C4-2B (cell line): ENCODE results near the gene SNX19.
A peak's percentile ranks its signal among the peaks of the same experiment; 100 is the strongest.

ENCODE experiments used
- H3K27ac ChIP-seq: fragments of 450-650 bp; 2 replicates; pipeline ENCODE4 v1.5.1; 2017
- ZFX ChIP-seq: fragments of 450-650 bp; IDR thresholded peaks from 2 replicates; pipeline ENCODE4 v1.6.1; 2017
- TF ChIP-seq, protein P1 (sequence below): fragments of 450-650 bp; conservative IDR thresholded peaks from 2 replicates; pipeline ENCODE4 v1.5.1; 2017; ENCODE audit warnings: mild to moderate bottlenecking

SNX19 gene

GRCh38 chr11:130831506-130831905 lies 84.8 kb downstream of the SNX19 start:
- no peak overlapping the region for H3K27ac ChIP-seq
- TF ChIP-seq ZFX: no peak
- TF ChIP-seq, protein P1, sequence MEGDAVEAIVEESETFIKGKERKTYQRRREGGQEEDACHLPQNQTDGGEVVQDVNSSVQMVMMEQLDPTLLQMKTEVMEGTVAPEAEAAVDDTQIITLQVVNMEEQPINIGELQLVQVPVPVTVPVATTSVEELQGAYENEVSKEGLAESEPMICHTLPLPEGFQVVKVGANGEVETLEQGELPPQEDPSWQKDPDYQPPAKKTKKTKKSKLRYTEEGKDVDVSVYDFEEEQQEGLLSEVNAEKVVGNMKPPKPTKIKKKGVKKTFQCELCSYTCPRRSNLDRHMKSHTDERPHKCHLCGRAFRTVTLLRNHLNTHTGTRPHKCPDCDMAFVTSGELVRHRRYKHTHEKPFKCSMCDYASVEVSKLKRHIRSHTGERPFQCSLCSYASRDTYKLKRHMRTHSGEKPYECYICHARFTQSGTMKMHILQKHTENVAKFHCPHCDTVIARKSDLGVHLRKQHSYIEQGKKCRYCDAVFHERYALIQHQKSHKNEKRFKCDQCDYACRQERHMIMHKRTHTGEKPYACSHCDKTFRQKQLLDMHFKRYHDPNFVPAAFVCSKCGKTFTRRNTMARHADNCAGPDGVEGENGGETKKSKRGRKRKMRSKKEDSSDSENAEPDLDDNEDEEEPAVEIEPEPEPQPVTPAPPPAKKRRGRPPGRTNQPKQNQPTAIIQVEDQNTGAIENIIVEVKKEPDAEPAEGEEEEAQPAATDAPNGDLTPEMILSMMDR: no peak

DNA sequence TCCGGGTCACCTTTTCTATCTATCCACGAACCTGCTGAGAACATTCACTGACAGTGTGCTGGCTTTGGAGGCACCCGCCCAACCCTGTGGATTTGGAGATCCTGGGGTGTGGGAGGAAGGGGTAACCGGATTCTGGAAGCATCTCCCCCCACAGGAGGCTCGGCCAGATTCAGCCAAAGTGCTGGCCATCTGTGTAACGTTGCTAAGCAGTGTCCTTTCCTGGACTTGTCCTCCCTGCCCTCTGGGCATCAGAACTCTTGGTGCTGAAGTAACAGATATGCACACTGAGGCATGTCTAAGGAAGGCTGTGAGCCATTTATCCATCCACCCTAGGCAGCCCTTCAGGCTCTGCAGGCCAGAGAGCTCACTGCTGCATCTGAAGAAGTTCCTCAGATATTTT lies 85.7 kb downstream of the SNX19 start:
- TF ChIP-seq, protein P1: no peak
- TF ChIP-seq ZFX: no peak
- no peak overlapping the region for H3K27ac ChIP-seq

- H3K27ac ChIP-seq: no peak overlapping the region
- TF ChIP-seq, protein P1: no peak
- TF ChIP-seq ZFX: no peak
Measured at GRCh38 chr11:130829920-130830511, 86.3 kb downstream of the SNX19 start.

DNA sequence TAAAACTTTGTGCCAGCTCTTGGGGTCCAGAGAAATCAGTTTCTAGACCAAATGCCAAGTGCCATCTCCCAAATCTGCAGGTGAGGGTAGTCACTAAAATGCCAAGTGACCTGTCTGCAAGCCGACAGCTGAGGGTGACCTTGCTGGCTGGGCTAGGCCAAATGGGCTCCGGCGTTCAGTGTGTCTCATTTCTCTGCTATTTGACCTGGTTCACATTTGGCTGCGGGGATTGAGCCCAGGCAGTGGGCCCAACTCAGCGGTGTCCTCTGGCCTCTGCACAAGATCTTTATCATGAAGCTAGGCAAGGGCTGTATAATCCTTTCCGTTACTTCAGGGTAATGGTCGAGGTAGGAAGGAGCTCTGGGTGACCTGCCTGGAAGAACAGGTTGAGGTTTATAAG lies 87.5 kb downstream of the SNX19 start:
- no peak for TF ChIP-seq ZFX
- no peak overlapping the region for H3K27ac ChIP-seq

GRCh38 chr11:130827451-130828377 lies 88.6 kb downstream of the SNX19 start:
- H3K27ac ChIP-seq: no peak overlapping the region
- no peak for TF ChIP-seq ZFX
- TF ChIP-seq, protein P1: peak; percentile 37

DNA sequence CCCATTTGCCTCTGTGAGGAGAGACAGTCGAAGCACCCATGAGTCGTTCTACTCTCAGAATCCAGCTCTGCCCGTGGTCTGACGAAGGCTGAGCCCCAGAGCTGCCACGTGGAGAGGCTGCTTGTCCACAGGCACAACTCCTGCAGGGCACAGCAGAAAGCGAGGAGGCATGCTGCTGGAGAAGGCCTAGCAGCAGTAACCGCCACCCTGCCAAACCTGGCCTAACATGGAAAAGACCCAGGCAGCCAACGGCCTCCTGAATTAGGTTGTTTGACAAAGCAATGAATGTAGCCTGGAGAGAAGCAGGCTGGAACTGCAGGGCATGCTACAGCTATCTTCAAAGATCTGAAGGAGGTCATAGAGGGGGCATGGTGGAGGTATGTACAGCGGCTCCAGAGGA lies 89.7 kb downstream of the SNX19 start:
- H3K27ac ChIP-seq: no peak overlapping the region
- no peak for TF ChIP-seq ZFX
- TF ChIP-seq, protein P1: no peak

GRCh38 chr11:130825983-130826382 lies 90.3 kb downstream of the SNX19 start:
- TF ChIP-seq, protein P1: no peak
- TF ChIP-seq ZFX: no peak
- no peak overlapping the region for H3K27ac ChIP-seq
